Lower leg skin (tissue), 4 donors: ENCODE measurements around the gene NPAS3. TPM values are rescaled to one million over a fixed set of nuclear protein-coding genes. Genes with fewer than 3 reads are reported as not detected.

Experiments
- DNase-seq, 2 donors: peaks; one replicate each; pipeline ENCODE4 v3.0.0-alpha.2; 2019; ENCODE audit warnings: low spot score in 2 of 2
- H3K4me3 ChIP-seq: fragments of 200-600 bp; sonication (generic); 2 replicates; pipeline ENCODE4 v1.5.1; 2017; ENCODE audit warnings: mild to moderate bottlenecking, low read depth; ENCODE audit not compliant: poor library complexity, severe bottlenecking
- POLR2A ChIP-seq, 2 donors: fragments of 450-650 bp; IDR thresholded peaks; one replicate each; pipeline ENCODE4 v1.6.1; 2016 to 2017; ENCODE audit warnings: antibody characterized with exemption in 2 of 2, mild to moderate bottlenecking in 1 of 2, moderate library complexity in 1 of 2
- WGBS, 2 donors: methylation state at CpG; one replicate each; pipeline ENCODE4 v1.1.5; 2018; 5-methylcytosine and 5-hydroxymethylcytosine counted together
- intact Hi-C: fragments of 100-400 bp; cut with DNase I; formaldehyde crosslinking; loops from one replicate; pipeline ENCODE4 v1.15.0; 2023; ENCODE audit warnings: low total_unique reads
- total RNA-seq, 4 donors: library from RNA; depleted of rRNA; stranded (reverse); fragments of >200 nt; gene quantifications; one replicate each; pipeline ENCODE4 v1.1.0, GENCODE V29; 2016
- TF ChIP-seq, protein P1 (sequence below), 3 donors: fragments of 450-650 bp; IDR thresholded peaks; one replicate each; pipeline ENCODE4 v1.5.1; 2016; ENCODE audit warnings: antibody characterized with exemption in 3 of 3, mild to moderate bottlenecking in 3 of 3, moderate library complexity in 2 of 3

NPAS3 gene
- total RNA-seq, 4 donors from 2014 or later, result 0.25 to 0.29 TPM; not detected in 2

DNA sequence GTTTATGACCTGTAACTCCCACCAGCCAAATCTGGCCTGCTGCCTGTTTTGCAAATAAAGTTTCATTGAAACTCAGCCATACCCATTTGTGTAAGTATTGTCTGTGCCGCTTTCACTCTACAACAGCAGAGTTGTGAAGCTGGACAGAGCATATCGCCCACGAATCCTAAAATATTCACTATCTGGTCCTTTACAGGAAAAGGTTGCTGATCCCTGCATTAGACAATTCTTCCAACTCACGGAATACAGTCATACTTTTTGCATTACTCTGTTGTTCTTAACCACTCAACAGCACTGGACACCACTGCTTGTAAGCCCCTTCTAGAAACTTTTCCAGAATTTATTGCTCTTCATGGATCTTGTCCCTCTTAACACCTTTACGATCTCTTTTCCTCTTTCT is 576.8 kb downstream of the NPAS3 start:
- WGBS, 2 donors, result 90 to 93% methylated on average over 5 of the region's 5 CpGs
- TF ChIP-seq, protein P1, sequence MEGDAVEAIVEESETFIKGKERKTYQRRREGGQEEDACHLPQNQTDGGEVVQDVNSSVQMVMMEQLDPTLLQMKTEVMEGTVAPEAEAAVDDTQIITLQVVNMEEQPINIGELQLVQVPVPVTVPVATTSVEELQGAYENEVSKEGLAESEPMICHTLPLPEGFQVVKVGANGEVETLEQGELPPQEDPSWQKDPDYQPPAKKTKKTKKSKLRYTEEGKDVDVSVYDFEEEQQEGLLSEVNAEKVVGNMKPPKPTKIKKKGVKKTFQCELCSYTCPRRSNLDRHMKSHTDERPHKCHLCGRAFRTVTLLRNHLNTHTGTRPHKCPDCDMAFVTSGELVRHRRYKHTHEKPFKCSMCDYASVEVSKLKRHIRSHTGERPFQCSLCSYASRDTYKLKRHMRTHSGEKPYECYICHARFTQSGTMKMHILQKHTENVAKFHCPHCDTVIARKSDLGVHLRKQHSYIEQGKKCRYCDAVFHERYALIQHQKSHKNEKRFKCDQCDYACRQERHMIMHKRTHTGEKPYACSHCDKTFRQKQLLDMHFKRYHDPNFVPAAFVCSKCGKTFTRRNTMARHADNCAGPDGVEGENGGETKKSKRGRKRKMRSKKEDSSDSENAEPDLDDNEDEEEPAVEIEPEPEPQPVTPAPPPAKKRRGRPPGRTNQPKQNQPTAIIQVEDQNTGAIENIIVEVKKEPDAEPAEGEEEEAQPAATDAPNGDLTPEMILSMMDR (IDR thresholded peaks at IDR 0.05), result no peak
- no peak for TF ChIP-seq POLR2A (IDR thresholded peaks at IDR 0.05)
- intact Hi-C loops, result no loop called here
- DNase-seq, result no peak
- H3K4me3 ChIP-seq, result no peak overlapping the region

DNA sequence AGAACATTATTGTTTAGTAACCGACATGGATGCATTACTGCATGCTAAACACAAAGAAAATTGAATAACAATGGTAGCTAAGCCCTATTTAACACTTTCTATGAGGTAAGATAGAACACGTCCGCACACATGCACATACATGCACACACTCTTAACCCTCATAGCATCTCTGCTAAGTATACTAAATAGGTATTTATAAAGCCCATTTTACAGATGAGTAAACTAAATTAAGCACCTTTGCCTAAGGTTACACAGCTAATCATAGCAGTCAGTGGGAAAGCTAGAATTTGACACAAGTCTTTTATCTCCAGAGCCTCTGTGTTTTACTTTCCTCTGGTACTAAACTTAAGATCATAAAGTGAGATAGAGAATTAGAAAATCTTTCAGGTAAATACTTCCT is 577.2 kb downstream of the NPAS3 start:
- no peak for DNase-seq
- TF ChIP-seq, protein P1 (IDR thresholded peaks at IDR 0.05), result no peak
- WGBS, 2 donors, result 85 to 89% methylated on average over 3 of the region's 3 CpGs

DNA sequence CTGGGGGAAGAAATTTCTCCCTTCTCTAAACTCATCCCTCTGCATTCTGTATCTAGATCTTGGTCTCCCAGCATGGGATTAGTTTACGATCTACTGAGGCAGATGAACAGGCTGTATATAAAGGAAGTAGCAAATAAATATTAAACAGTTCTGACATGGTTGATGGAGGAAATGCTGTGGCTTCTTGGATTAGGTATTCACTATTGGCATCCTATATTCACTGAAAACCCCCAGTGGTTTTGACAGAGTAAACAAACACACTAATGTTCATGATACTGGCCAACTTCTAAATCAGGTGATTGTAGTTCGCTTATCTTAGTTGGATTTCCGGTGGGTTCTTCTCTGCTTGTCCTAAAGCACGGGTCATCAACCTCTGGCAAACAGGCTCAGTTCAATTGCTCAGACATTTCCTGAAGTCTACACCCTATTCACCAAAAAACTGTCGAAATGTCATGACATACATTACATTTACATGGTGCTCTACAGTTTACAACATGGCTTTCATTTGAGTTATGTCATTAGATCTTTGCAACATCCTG is 578.3 kb downstream of the NPAS3 start:
- 88 to 95% methylated on average over 5 of the region's 5 CpGs for WGBS, 2 donors
- no peak overlapping the region for H3K4me3 ChIP-seq
- no peak for DNase-seq
- intact Hi-C loops, result no loop called here
- TF ChIP-seq POLR2A (IDR thresholded peaks at IDR 0.05), result no peak
- TF ChIP-seq, protein P1 (IDR thresholded peaks at IDR 0.05), result no peak

More for the DNA sequence above, 577.2 kb downstream of the NPAS3 start:
- intact Hi-C loops, result no loop called here
- no peak overlapping the region for H3K4me3 ChIP-seq

DNA sequence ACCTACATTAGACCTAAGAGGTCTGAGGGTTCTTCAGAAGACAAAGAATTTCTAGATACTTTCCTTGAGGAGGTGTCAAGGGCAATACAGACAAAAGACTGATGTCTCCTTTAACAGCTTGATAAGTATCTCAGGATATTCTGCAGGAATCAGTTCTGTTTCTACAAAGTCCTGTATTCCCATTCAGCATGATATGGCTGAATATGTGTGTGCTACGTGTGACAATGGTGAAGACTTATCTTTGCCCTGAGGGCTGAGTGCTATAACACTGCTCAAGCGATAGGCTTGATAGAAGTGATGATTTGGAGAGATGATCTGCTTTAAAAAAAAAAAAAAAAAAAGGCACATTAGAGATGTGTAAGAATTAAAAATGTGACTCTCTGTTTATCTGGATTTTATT is 582.5 kb downstream of the NPAS3 start:
- H3K4me3 ChIP-seq, result no peak overlapping the region
- TF ChIP-seq, protein P1 (IDR thresholded peaks at IDR 0.05), result no peak
- no peak for TF ChIP-seq POLR2A (IDR thresholded peaks at IDR 0.05)
- intact Hi-C loops, result no loop called here
- WGBS, 2 donors, result 58 to 82% methylated on average over 2 of the region's 2 CpGs
- DNase-seq, result no peak

DNA sequence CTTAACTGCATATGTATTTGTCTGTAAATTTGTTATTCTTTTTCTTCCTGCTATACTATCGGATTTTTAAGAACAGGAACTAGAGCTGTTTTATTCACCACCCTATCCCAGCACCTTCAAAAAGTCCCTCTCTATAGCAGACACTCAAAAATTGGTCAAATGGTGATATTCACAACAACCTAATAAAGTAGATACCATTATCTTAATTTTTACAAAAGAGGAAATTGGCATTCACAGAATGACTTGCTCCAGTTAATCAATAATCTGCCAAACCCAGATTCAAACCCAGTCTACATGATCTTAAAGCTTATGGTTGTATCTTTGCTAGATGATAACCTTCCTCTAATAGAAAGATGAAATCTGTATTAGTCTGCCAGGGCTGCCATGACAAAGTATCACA is 585.6 kb downstream of the NPAS3 start:
- intact Hi-C loops, result no loop called here
- TF ChIP-seq, protein P1 (IDR thresholded peaks at IDR 0.05), result no peak
- no peak for TF ChIP-seq POLR2A (IDR thresholded peaks at IDR 0.05)
- WGBS, 2 donors, result 83 to 87% methylated on average over 1 of the region's 1 CpG
- no peak overlapping the region for H3K4me3 ChIP-seq
- DNase-seq, result no peak

DNA sequence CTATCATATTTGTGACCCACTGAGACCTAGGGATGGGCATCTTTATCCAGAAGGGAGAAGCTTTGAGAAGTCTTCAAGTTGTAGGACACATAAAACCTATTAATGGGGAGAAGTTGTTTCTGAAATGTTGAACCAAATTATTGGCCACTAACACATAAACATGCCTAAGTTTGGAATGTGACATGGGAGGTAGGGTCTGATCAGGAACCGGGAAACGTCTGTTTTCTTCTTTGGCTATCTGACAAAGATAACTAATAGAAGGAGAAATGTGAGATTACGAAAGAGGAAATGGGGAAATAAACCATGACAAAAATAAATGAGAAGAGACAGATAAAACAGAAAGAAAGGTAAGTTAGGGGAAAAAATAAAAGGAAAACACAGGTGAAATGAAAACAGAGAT is 586.9 kb downstream of the NPAS3 start:
- no peak for TF ChIP-seq POLR2A (IDR thresholded peaks at IDR 0.05)
- TF ChIP-seq, protein P1 (IDR thresholded peaks at IDR 0.05), result no peak
- intact Hi-C loops, result no loop called here
- 42 to 50% methylated on average over 3 of the region's 3 CpGs for WGBS, 2 donors
- H3K4me3 ChIP-seq, result no peak overlapping the region
- no peak for DNase-seq
